Endothelial cell of umbilical vein (primary cell): Measurements from ENCODE around the gene TMIE. TPM values are rescaled to one million over a fixed set of nuclear protein-coding genes. Genes with fewer than 3 reads are reported as not detected.

Experiments
- BruUV-seq: library from RNA; stranded (reverse); fragments of 400-500 nt; replicated peaks from 2 replicates; lab custom pipeline; 2021; lab: Mats Ljungman, UMichigan
- CTCF ChIA-PET: fragments of 300-600, 350-600 bp; sonication (Branson Sonifier 250); formaldehyde crosslinking; loops from one replicate; lab custom pipeline; 2021; ENCODE audit warnings: antibody characterized with exemption, inconsistent platforms; lab: Charles Lee
- POLR2A ChIA-PET: fragments of 300-600, 350-600 bp; sonication (Branson Sonifier 250); formaldehyde crosslinking; loops from one replicate; lab custom pipeline; 2021; ENCODE audit warnings: antibody characterized with exemption, inconsistent platforms; lab: Charles Lee
- DNase-seq: peaks from one replicate; pipeline ENCODE4 v3.0.0-alpha.2; 2011; ENCODE audit warnings: low read depth, low spot score
- FAIRE-seq: peaks from 2 replicates; lab custom pipeline; 2011; peaks lifted over from hg19 to GRCh38; lab: Jason Lieb, UNC
- H2AFZ ChIP-seq: 2 replicates; pipeline ENCODE4 v1.6.0; 2012; ENCODE audit warnings: low read depth, low read length, control low read depth, inconsistent platforms
- H3K27ac ChIP-seq: 2 replicates; pipeline ENCODE4 v1.5.1; 2011; ENCODE audit warnings: low read depth, mild to moderate bottlenecking, control low read depth, low read length, moderate library complexity; ENCODE audit not compliant: insufficient read depth
- H3K27me3 ChIP-seq, 2 experiments: 2 replicates each; pipeline versions ENCODE4 v1.6.0 to v1.6.1; 2011; ENCODE audit warnings: low read length in 2 of 2, mixed read lengths in 1 of 2; ENCODE audit not compliant: control insufficient read depth in 2 of 2, insufficient read depth in 2 of 2
- H3K36me3 ChIP-seq, 2 experiments: 2 replicates in 1 of 2; 3 replicates in 1 of 2; pipeline ENCODE4 v1.5.1; 2011; ENCODE audit warnings: low read length in 2 of 2, mild to moderate bottlenecking in 1 of 2, moderate library complexity in 1 of 2; ENCODE audit not compliant: control insufficient read depth in 2 of 2, insufficient read depth in 2 of 2; ENCODE audit errors: extremely low read depth in 1 of 2
- H3K4me1 ChIP-seq: 3 replicates; pipeline ENCODE4 v1.5.1; 2011; ENCODE audit warnings: mild to moderate bottlenecking, low read length; ENCODE audit not compliant: control insufficient read depth, insufficient read depth; ENCODE audit errors: extremely low read depth
- H3K4me2 ChIP-seq: 2 replicates; pipeline ENCODE4 v1.6.1; 2011; ENCODE audit warnings: low read length, control low read depth, mixed read lengths; ENCODE audit not compliant: insufficient read depth
- H3K4me3 ChIP-seq, 3 experiments: fragments of 200-600 bp in 1 of 3; sonication (generic), shearing (Covaris generic) in 1 of 3; replicated peaks in 1 of 3; 2 replicates each; pipeline ENCODE4 v1.5.1; 2011 to 2016; ENCODE audit warnings: control low read depth in 3 of 3, low read length in 3 of 3, mild to moderate bottlenecking in 2 of 3, inconsistent platforms in 1 of 3, low read depth in 1 of 3, moderate library complexity in 1 of 3; ENCODE audit not compliant: insufficient read depth in 1 of 3
- H3K79me2 ChIP-seq: 2 replicates; pipeline ENCODE4 v1.6.0; 2012; ENCODE audit warnings: low read length, inconsistent platforms; ENCODE audit not compliant: control insufficient read depth, insufficient read depth
- H3K9ac ChIP-seq: replicated peaks from 2 replicates; pipeline ENCODE3; 2011; ENCODE audit warnings: low read length, control low read depth; ENCODE audit not compliant: insufficient read depth; ENCODE audit errors: extremely low read depth
- H3K9me1 ChIP-seq: replicated peaks from 3 replicates; pipeline ENCODE4 v1.6.0; 2011; ENCODE audit warnings: mild to moderate bottlenecking, low read length; ENCODE audit not compliant: control insufficient read depth, insufficient read depth; ENCODE audit errors: extremely low read depth
- H3K9me3 ChIP-seq: replicated peaks from 2 replicates; pipeline ENCODE4 v1.5.1; 2012; ENCODE audit warnings: low read length, inconsistent platforms; ENCODE audit not compliant: control insufficient read depth, insufficient read depth
- H4K20me1 ChIP-seq: replicated peaks from 2 replicates; pipeline ENCODE3; 2011; ENCODE audit warnings: mild to moderate bottlenecking, low read length; ENCODE audit not compliant: control insufficient read depth, insufficient read depth; ENCODE audit errors: extremely low read depth
- CTCF ChIP-seq, 2 donors: IDR thresholded peaks; 1 replicate in 1 of 2; 2 replicates in 1 of 2; pipeline ENCODE4 v1.5.1; 2011; ENCODE audit warnings: low read length in 2 of 2, mild to moderate bottlenecking in 2 of 2, moderate library complexity in 2 of 2, control low read depth in 1 of 2, inconsistent platforms in 1 of 2, low read depth in 1 of 2; ENCODE audit not compliant: insufficient read depth in 1 of 2; ENCODE audit errors: extremely low read depth in 1 of 2
- EZH2 ChIP-seq: IDR thresholded peaks from 2 replicates; pipeline ENCODE4 v1.6.1; 2012; ENCODE audit warnings: borderline replicate concordance, low read depth, mild to moderate bottlenecking, moderate library complexity, low read length, inconsistent platforms; ENCODE audit not compliant: severe bottlenecking
- FOS ChIP-seq: IDR thresholded peaks from 2 replicates; pipeline ENCODE4 v1.6.1; 2011; ENCODE audit warnings: mild to moderate bottlenecking, low read length, moderate library complexity, borderline replicate concordance; ENCODE audit not compliant: insufficient read depth
- GATA2 ChIP-seq: IDR thresholded peaks from 2 replicates; pipeline ENCODE4 v1.7.0; 2011; ENCODE audit warnings: low read depth, mild to moderate bottlenecking, moderate library complexity, mixed read lengths, low read length; ENCODE audit not compliant: insufficient read length, insufficient read depth
- JUN ChIP-seq: IDR thresholded peaks from 2 replicates; pipeline ENCODE4 v1.6.1; 2011; ENCODE audit warnings: borderline replicate concordance, low read depth; ENCODE audit not compliant: insufficient read length, insufficient read depth
- MAX ChIP-seq: IDR thresholded peaks from 2 replicates; pipeline ENCODE4 v1.6.1; 2011; ENCODE audit not compliant: insufficient read depth, insufficient read length
- MYC ChIP-seq: IDR thresholded peaks from one replicate; pipeline ENCODE4 v1.6.1; 2011; ENCODE audit warnings: mild to moderate bottlenecking, low read depth, low read length
- POLR2A ChIP-seq: IDR thresholded peaks from 2 replicates; pipeline ENCODE4 v1.6.1; 2012; ENCODE audit warnings: low read depth, mild to moderate bottlenecking, control low read depth, low read length
- POLR2AphosphoS5 ChIP-seq: IDR thresholded peaks from 2 replicates; pipeline ENCODE4 v1.6.1; 2012; ENCODE audit warnings: low read depth, mild to moderate bottlenecking, control low read depth, low read length, moderate library complexity; ENCODE audit not compliant: insufficient read depth
- dilution Hi-C: fragments of 300-500 bp; cut with MboI; formaldehyde crosslinking; loops from one replicate; pipeline ENCODE4 v1.15.0; 2019; ENCODE audit warnings: low sequenced_read_pairs; ENCODE audit not compliant: extremely low pct_ligation_motif_present
- intact Hi-C: fragments of 100-400 bp; cut with micrococcal nuclease; formaldehyde crosslinking; loops from one replicate; pipeline ENCODE4 v1.10.0; 2022
- polyA plus RNA-seq, 4 experiments: library from polyadenylated mRNA; depleted of rRNA in 3 of 4; stranded (reverse) in 3 of 4; unstranded in 1 of 4; fragments of >200 nt; gene quantifications; 2 replicates each; pipeline versions ENCODE4 v1.2.1 to v1.2.3, GENCODE V29; 2011 to 2012; ENCODE audit warnings: missing spikeins in 1 of 4
- total RNA-seq: library from RNA; stranded (reverse); gene quantifications from 2 replicates; pipeline ENCODE4 v1.2.3, GENCODE V29; 2021

Gene TMIE
- total and polyA plus RNA-seq, 2 donors (not counting 3 experiments of a cell fraction or from before 2014, with no cell fraction given) = 0.15 to 0.27 TPM

- H3K27me3 ChIP-seq = no peaks in the 10 kb centered on the region
- H3K4me2 ChIP-seq = no peak overlapping the region
- H3K79me2 ChIP-seq = no peaks in the 10 kb centered on the region
- dilution Hi-C loops (no loop called here), intact Hi-C loops (loop anchor here (2.0 kb wide), 1 partner anchor 65 kb away; no protein-coding TSS in a partner anchor)
- H2AFZ ChIP-seq = peak overlapping the region; percentile 36
- ChIA-PET POLR2A (interaction anchor here (0.7 kb wide), 1 partner anchor 624 kb away, joined by 3 read pairs; no protein-coding TSS in a partner anchor), CTCF (interaction anchor here (0.8 to 2.9 kb wide), 10 partner anchors 10 to 214 kb away, joined by 3 to 18 read pairs (median 4); partner anchors contain the start of gene PRSS50)
- no peaks in the 10 kb centered on the region for H3K36me3 ChIP-seq
- H3K9me3 ChIP-seq = no peaks in the 10 kb centered on the region
- H3K4me3 ChIP-seq = no peak overlapping the region
- no peaks in the 10 kb centered on the region for H3K9me1 ChIP-seq
- H3K9ac ChIP-seq = peak overlapping the region; percentile 14
- BruUV-seq = no TSS peak
- TF ChIP-seq POLR2AphosphoS5 (peak; percentile 84), FOS (peak; percentile 44), MAX (peak; percentile 86), EZH2 (no peak), JUN (peak; percentile 59), CTCF (IDR thresholded peaks at IDR 0.05; ENCODE audit: extremely low read depth in 1 of 2, insufficient read depth in 1 of 2, low read depth in 1 of 2, low read length in 2 of 2) (peak; percentile 26 to 27), POLR2A (peak; percentile 28), GATA2 (peak; percentile 55), MYC (peak; percentile 75)
- FAIRE-seq (peak; percentile 99), DNase-seq (peak; percentile 86)
- H3K4me1 ChIP-seq = peaks cover 22% of the 10 kb centered on the region
- peak overlapping the region; percentile 64 for H3K27ac ChIP-seq
- H4K20me1 ChIP-seq = no peaks in the 10 kb centered on the region
Observed at GRCh38 chr3:46695177-46695961, 5.8 kb upstream of the TMIE start.
